HG03039 (cell line): ENCODE data around the gene ILDR1.

Experiments used
- ATAC-seq: cut with Tn5 transposase; IDR thresholded peaks from one replicate; pipeline ENCODE4 v1.9.1; 2021; ENCODE audit warnings: mild to moderate bottlenecking, moderate library complexity; ENCODE audit not compliant: unreplicated experiment

Gene ILDR1

GRCh38 chr3:122021037-122021436 lies 1.0 kb downstream of the ILDR1 start:
- ATAC-seq = no peak

GRCh38 chr3:122019493-122019892 lies 2.6 kb downstream of the ILDR1 start:
- ATAC-seq = no peak

GRCh38 chr3:122014741-122015140 lies 7.3 kb downstream of the ILDR1 start:
- ATAC-seq = peak; percentile 73

GRCh38 chr3:122013448-122013925 lies 8.6 kb downstream of the ILDR1 start:
- ATAC-seq = no peak

- no peak for ATAC-seq
Observed at GRCh38 chr3:122012821-122013220, 9.2 kb downstream of the ILDR1 start.

- ATAC-seq = no peak
Observed at GRCh38 chr3:122011396-122011795, 10.7 kb downstream of the ILDR1 start.

- ATAC-seq = no peak
Observed at GRCh38 chr3:122010506-122010905, 11.5 kb downstream of the ILDR1 start.

- no peak for ATAC-seq
Observed at GRCh38 chr3:122008166-122008565, 13.9 kb downstream of the ILDR1 start.

- no peak for ATAC-seq
Observed at GRCh38 chr3:122006267-122006666, 15.8 kb downstream of the ILDR1 start.

- ATAC-seq = peak; percentile 46
Observed at GRCh38 chr3:122004991-122005565, 17.0 kb downstream of the ILDR1 start.

GRCh38 chr3:122004107-122004506 lies 17.9 kb downstream of the ILDR1 start:
- no peak for ATAC-seq

- no peak for ATAC-seq
Observed at GRCh38 chr3:122003606-122004005, 18.4 kb downstream of the ILDR1 start.

GRCh38 chr3:122003112-122003511 lies 18.9 kb downstream of the ILDR1 start:
- no peak for ATAC-seq

- ATAC-seq = no peak
Observed at GRCh38 chr3:122002611-122003010, 19.4 kb downstream of the ILDR1 start.

GRCh38 chr3:122001892-122002291 lies 20.2 kb downstream of the ILDR1 start:
- no peak for ATAC-seq

GRCh38 chr3:122000936-122001605 lies 21.0 kb downstream of the ILDR1 start:
- no peak for ATAC-seq

GRCh38 chr3:121999931-122000330 lies 22.1 kb downstream of the ILDR1 start:
- no peak for ATAC-seq

GRCh38 chr3:121998611-121999473 lies 23.2 kb downstream of the ILDR1 start:
- no peak for ATAC-seq

- ATAC-seq = no peak
Observed at GRCh38 chr3:121998030-121998580, 23.9 kb downstream of the ILDR1 start.

- no peak for ATAC-seq
Observed at GRCh38 chr3:121997372-121997771, 24.7 kb downstream of the ILDR1 start.

GRCh38 chr3:121996441-121996840 lies 25.6 kb downstream of the ILDR1 start:
- no peak for ATAC-seq
